H9 (cell line): ENCODE data around the gene ANKRD39. TPM values are rescaled to one million over a fixed set of nuclear protein-coding genes. Genes with fewer than 3 reads are reported as not detected.

Experiments
- DNase-seq: peaks from one replicate; pipeline ENCODE4 v3.0.0-alpha.2; 2017
- H2AFZ ChIP-seq: one replicate; pipeline ENCODE4 v1.6.1; 2013; ENCODE audit warnings: mild to moderate bottlenecking, low read length, control low read depth, moderate library complexity
- H2AK5ac ChIP-seq: 2 replicates; pipeline ENCODE4 v1.6.1; 2013; ENCODE audit warnings: low read length, control low read depth, mixed read lengths; ENCODE audit not compliant: insufficient read length
- H2BK120ac ChIP-seq: one replicate; pipeline ENCODE4 v1.6.1; 2013; ENCODE audit warnings: low read depth, mild to moderate bottlenecking, low read length, control low read depth, inconsistent platforms; ENCODE audit not compliant: poor library complexity, severe bottlenecking
- H2BK12ac ChIP-seq: 2 replicates; pipeline ENCODE4 v1.6.1; 2013; ENCODE audit warnings: low read length, control low read depth, mixed read lengths, low read depth; ENCODE audit not compliant: insufficient read length
- H2BK15ac ChIP-seq: 2 replicates; pipeline ENCODE4 v1.6.1; 2013; ENCODE audit warnings: low read depth, low read length, control low read depth
- H2BK20ac ChIP-seq: one replicate; pipeline ENCODE4 v1.6.1; 2013; ENCODE audit warnings: low read depth, mild to moderate bottlenecking, low read length, control low read depth, inconsistent platforms; ENCODE audit not compliant: poor library complexity, severe bottlenecking
- H2BK5ac ChIP-seq: 2 replicates; pipeline ENCODE4 v1.6.1; 2013; ENCODE audit warnings: low read length, control low read depth, mixed read lengths; ENCODE audit not compliant: insufficient read length
- H3K14ac ChIP-seq: 2 replicates; pipeline ENCODE4 v1.6.1; 2013; ENCODE audit warnings: low read length, control low read depth; ENCODE audit not compliant: insufficient read depth
- H3K18ac ChIP-seq: 2 replicates; pipeline ENCODE4 v1.6.1; 2013; ENCODE audit warnings: low read depth, mild to moderate bottlenecking, mixed read lengths, low read length, control low read depth; ENCODE audit not compliant: insufficient read length
- H3K23ac ChIP-seq: 2 replicates; pipeline ENCODE4 v1.6.1; 2013; ENCODE audit warnings: low read length, control low read depth, mixed read lengths, low read depth; ENCODE audit not compliant: insufficient read length
- H3K23me2 ChIP-seq: 2 replicates; pipeline ENCODE4 v1.6.1; 2013; ENCODE audit warnings: low read depth, mild to moderate bottlenecking, mixed read lengths, low read length, control low read depth; ENCODE audit not compliant: insufficient read length, poor library complexity, severe bottlenecking
- H3K27ac ChIP-seq: 2 replicates; pipeline ENCODE4 v1.5.1; 2013; ENCODE audit warnings: low read length, control low read depth, mixed read lengths, low read depth; ENCODE audit not compliant: insufficient read length
- H3K27me3 ChIP-seq: 2 replicates; pipeline ENCODE4 v1.6.1; 2013; ENCODE audit warnings: low read length, control low read depth, inconsistent platforms; ENCODE audit not compliant: insufficient read depth
- H3K4ac ChIP-seq: 2 replicates; pipeline ENCODE4 v1.6.1; 2013; ENCODE audit warnings: low read depth, mild to moderate bottlenecking, control low read depth, inconsistent platforms, low read length, moderate library complexity
- H3K4me1 ChIP-seq: 2 replicates; pipeline ENCODE4 v1.6.1; 2013; ENCODE audit warnings: low read length, control low read depth, inconsistent platforms; ENCODE audit not compliant: insufficient read depth
- H3K4me2 ChIP-seq: 2 replicates; pipeline ENCODE4 v1.6.1; 2013; ENCODE audit warnings: low read length, control low read depth, mixed read lengths; ENCODE audit not compliant: insufficient read length, insufficient read depth
- H3K56ac ChIP-seq: 2 replicates; pipeline ENCODE4 v1.6.1; 2013; ENCODE audit warnings: low read depth, mild to moderate bottlenecking, mixed read lengths, low read length, control low read depth; ENCODE audit not compliant: insufficient read length
- H3K79me1 ChIP-seq: 2 replicates; pipeline ENCODE4 v1.6.1; 2013; ENCODE audit warnings: low read depth, mild to moderate bottlenecking, moderate library complexity, low read length, control low read depth, inconsistent platforms; ENCODE audit not compliant: insufficient read depth, poor library complexity, severe bottlenecking
- H3K79me2 ChIP-seq: 2 replicates; pipeline ENCODE4 v1.6.1; 2013; ENCODE audit warnings: low read length, control low read depth, inconsistent platforms; ENCODE audit not compliant: insufficient read depth
- H3K9ac ChIP-seq: 2 replicates; pipeline ENCODE4 v1.6.1; 2013; ENCODE audit warnings: low read length, control low read depth, mixed read lengths; ENCODE audit not compliant: insufficient read length; ENCODE audit errors: extremely low read depth
- H3K9me3 ChIP-seq: one replicate; pipeline ENCODE4 v1.6.1; 2013; ENCODE audit warnings: low read depth, low read length, inconsistent platforms; ENCODE audit not compliant: control insufficient read depth
- H3T11ph ChIP-seq: one replicate; pipeline ENCODE4 v1.6.1; 2013; ENCODE audit warnings: mild to moderate bottlenecking, low read length, control low read depth, inconsistent platforms
- H4K20me1 ChIP-seq: one replicate; pipeline ENCODE4 v1.6.1; 2013; ENCODE audit not compliant: control insufficient read depth, insufficient read length, insufficient read depth
- H4K5ac ChIP-seq: 2 replicates; pipeline ENCODE4 v1.6.1; 2013; ENCODE audit warnings: low read depth, mild to moderate bottlenecking, mixed read lengths, low read length, control low read depth; ENCODE audit not compliant: insufficient read length
- H4K8ac ChIP-seq: replicated peaks from 2 replicates; pipeline ENCODE4 v1.6.1; 2013; ENCODE audit warnings: low read length, control low read depth, mixed read lengths, low read depth; ENCODE audit not compliant: insufficient read length
- H4K91ac ChIP-seq: 2 replicates; pipeline ENCODE4 v1.6.1; 2013; ENCODE audit warnings: low read depth, mild to moderate bottlenecking, moderate library complexity, mixed read lengths, low read length, control low read depth; ENCODE audit not compliant: insufficient read length
- H3K27ac Mint-ChIP-seq, 3 experiments: 2 replicates in 2 of 3; 3 replicates in 1 of 3; pipeline ENCODE4 v1.8.0; 2020 to 2021; ENCODE audit warnings: mixed read lengths in 3 of 3, mild to moderate bottlenecking in 1 of 3, moderate library complexity in 1 of 3
- H3K27me3 Mint-ChIP-seq: 2 replicates; pipeline ENCODE4 v1.8.0; 2021; ENCODE audit warnings: low read depth, mild to moderate bottlenecking, moderate library complexity, mixed read lengths
- H3K36me3 Mint-ChIP-seq, 3 experiments: 2 replicates in 2 of 3; 3 replicates in 1 of 3; pipeline ENCODE4 v1.8.0; 2020 to 2021; ENCODE audit warnings: low read depth in 3 of 3, mixed read lengths in 3 of 3; ENCODE audit not compliant: insufficient read depth in 1 of 3
- H3K4me1 Mint-ChIP-seq, 2 experiments: 2 replicates each; pipeline ENCODE4 v1.8.0; 2020; ENCODE audit warnings: mixed read lengths in 2 of 2
- H3K4me3 Mint-ChIP-seq, 2 experiments: 2 replicates in 1 of 2; 3 replicates in 1 of 2; pipeline ENCODE4 v1.8.0; 2020 to 2021; ENCODE audit warnings: mild to moderate bottlenecking in 2 of 2, mixed read lengths in 2 of 2, moderate library complexity in 1 of 2
- H3K9me3 Mint-ChIP-seq, 2 experiments: 2 replicates in 1 of 2; 3 replicates in 1 of 2; pipeline ENCODE4 v1.8.0; 2020; ENCODE audit warnings: mild to moderate bottlenecking in 2 of 2, mixed read lengths in 2 of 2, moderate library complexity in 1 of 2
- CTCF ChIP-seq: fragments of 200-600 bp; sonication (generic); conservative IDR thresholded peaks from 3 replicates; pipeline ENCODE4 v1.8.0; 2021; ENCODE audit warnings: antibody characterized with exemption, mild to moderate bottlenecking
- WGBS: extraction: QIAGEN DNeasy Blood & Tissue Kit; methylation state at CpG from one replicate; pipeline ENCODE4 v1.1.7; 2013; ENCODE audit warnings: missing lambda C conversion rate, low lambda C conversion rate, mixed read lengths; ENCODE audit not compliant: insufficient read length; ENCODE audit errors: extremely low coverage; 5-methylcytosine and 5-hydroxymethylcytosine counted together
- total RNA-seq: library from RNA; stranded (reverse); gene quantifications from 2 replicates; pipeline ENCODE4 v1.2.1, GENCODE V29; 2021

The ANKRD39 gene
- total RNA-seq, 1 experiment from 2014 or later: 13.0 TPM

DNA sequence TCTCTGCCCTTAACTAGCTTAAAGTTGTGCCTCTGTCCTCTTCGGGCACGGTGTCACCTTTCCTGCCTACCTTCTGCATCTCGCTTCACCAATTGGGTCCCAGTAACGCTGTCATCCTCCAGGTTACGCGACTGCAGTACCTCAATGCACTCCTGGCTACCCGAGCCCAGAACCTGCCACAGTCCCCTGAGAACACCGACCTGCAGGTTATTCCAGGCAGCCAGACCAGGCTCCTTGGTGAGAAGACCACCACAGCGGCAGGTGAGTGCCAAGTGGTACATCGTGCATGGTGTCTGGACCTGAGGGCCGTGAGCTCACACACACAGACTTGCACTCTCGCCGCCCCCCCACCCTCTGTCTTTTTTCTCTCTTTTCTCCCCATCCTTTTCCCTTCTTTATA lies 28.9 kb downstream of the ANKRD39 start:
- no peak overlapping the region for H2BK12ac ChIP-seq
- Mint-ChIP-seq H3K36me3 (peaks cover 39 to 80% (median 70%) of the 10 kb centered on the region in 3 experiments), H3K4me3 (no peak overlapping the region), H3K27ac (no peak overlapping the region), H3K4me1 (peaks cover 21 to 22% of the 10 kb centered on the region in 2 experiments), H3K27me3 (no peaks in the 10 kb centered on the region), H3K9me3 (no peaks in the 10 kb centered on the region)
- H3K27me3 ChIP-seq: no peaks in the 10 kb centered on the region
- no peak overlapping the region for H2BK120ac ChIP-seq
- no peak overlapping the region for H4K5ac ChIP-seq
- WGBS: no CpG with 5 or more reads among the region's 13 CpGs
- H4K20me1 ChIP-seq: no peaks in the 10 kb centered on the region
- H3K27ac ChIP-seq: no peak overlapping the region
- H3K9me3 ChIP-seq: no peaks in the 10 kb centered on the region
- TF ChIP-seq CTCF: no peak
- H2BK20ac ChIP-seq: no peak overlapping the region
- H2AK5ac ChIP-seq: no peak overlapping the region
- H4K91ac ChIP-seq: no peak overlapping the region
- no peak overlapping the region for H3K14ac ChIP-seq
- H3K4me2 ChIP-seq: no peak overlapping the region
- no peak overlapping the region for H3K9ac ChIP-seq
- no peak overlapping the region for H3K4ac ChIP-seq
- no peak overlapping the region for H2BK15ac ChIP-seq
- H3K79me1 ChIP-seq: peaks cover 4% of the 10 kb centered on the region
- H3K18ac ChIP-seq: no peak overlapping the region
- H3T11ph ChIP-seq: no peak overlapping the region
- no peak overlapping the region for H3K56ac ChIP-seq
- no peak for DNase-seq
- H3K79me2 ChIP-seq: no peaks in the 10 kb centered on the region
- H2AFZ ChIP-seq: no peak overlapping the region
- no peaks in the 10 kb centered on the region for H3K4me1 ChIP-seq
- no peak overlapping the region for H3K23ac ChIP-seq
- no peak overlapping the region for H4K8ac ChIP-seq
- no peak overlapping the region for H2BK5ac ChIP-seq
- no peaks in the 10 kb centered on the region for H3K23me2 ChIP-seq
